ENCODE data around the gene SGPP1.
"Not testable (repeated sequence)": the region's sequence is repeated elsewhere in the genome, so short reads cannot be mapped to it uniquely, and the experiment has no call there.

Gene SGPP1

DNA sequence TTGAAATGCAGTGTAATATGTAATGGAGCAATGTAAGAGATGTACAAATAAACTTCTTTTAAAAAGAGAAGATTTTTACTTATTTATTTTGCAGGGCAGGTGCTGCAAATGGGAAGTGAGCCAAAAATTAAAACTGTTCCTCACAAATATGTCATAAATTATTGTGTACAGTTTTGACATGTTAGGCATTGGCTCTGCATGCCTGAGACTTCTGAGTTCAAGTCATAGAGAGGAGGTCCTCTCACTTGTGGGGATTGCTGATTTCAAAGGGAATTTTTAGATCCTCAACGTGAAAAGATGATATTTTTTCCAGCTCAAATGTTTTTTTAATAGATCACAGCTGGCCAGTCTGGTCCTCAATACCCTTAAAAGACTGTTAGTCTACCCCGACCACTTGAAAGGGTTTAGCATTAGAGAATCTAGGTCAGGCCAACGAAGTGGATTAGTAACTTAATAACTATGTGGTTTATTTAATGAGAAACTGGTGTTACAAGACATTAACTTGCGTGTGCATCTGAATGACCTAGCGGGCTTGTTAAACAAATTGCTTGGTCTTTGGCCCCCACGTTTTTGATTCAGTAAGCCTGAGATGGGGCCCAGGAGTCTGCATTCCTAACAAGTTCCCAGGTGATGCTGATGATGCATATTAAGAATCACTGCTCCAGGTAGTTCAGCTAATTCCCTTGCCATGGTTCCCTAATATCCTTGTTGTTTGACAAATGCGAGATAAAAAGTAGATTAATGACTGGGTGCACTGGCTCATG is 55.3 kb downstream of the SGPP1 start:
- Mint-ChIP-seq H3K36me3 (ENCODE audit: low read depth) (peaks cover 1% of the 10 kb centered on the region), H3K27ac (no peak overlapping the region), H3K9me3 (no peaks in the 10 kb centered on the region), H3K4me1 (no peaks in the 10 kb centered on the region), H3K27me3 (no peaks in the 10 kb centered on the region), H3K4me3 (no peak overlapping the region)
- no peak for DNase-seq
- no peak for ATAC-seq

DNA sequence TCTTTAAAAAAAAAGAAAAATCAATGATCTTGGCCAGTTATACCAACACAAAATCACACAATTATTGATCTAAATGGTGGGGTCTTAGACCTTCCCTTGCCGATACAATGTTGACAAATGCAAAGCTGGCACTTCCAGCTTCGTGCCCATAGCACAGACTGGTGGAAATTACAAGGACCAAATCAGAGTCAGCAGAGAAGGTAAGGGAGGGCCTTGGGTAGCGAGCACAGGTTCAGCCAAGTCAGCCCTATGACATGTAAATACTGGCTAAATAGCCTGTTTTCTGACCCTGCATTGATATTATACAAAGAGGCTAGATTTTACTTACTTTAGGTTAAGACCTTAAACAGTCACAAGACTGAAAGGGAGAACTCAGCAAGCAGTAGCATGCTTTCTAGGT is 55.9 kb downstream of the SGPP1 start:
- ATAC-seq = no peak
- DNase-seq = no peak
- Mint-ChIP-seq H3K4me3 (no peak overlapping the region), H3K27ac (no peak overlapping the region), H3K36me3 (ENCODE audit: low read depth) (peaks cover 1% of the 10 kb centered on the region), H3K27me3 (no peaks in the 10 kb centered on the region), H3K4me1 (no peaks in the 10 kb centered on the region), H3K9me3 (no peaks in the 10 kb centered on the region)

DNA sequence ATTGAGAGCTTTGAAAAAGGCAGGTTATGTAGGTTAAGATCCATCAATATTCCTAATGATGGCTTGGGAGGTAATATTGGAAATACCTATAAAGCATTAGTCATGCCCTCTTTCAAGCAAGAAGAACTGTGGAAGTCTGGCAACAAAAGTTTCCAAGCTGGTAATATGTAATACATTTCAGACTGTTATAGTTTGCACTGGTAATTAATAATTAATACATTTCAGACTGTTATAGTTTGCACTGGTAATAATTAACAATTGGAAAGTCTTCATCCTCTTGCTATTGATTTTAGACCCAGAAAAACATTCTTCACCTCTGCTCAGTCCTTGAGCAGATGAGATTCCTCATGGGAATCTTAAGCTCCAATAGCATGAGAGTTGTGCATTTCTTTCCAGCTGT is 57.2 kb downstream of the SGPP1 start:
- Mint-ChIP-seq H3K4me1 (no peaks in the 10 kb centered on the region), H3K36me3 (ENCODE audit: low read depth) (peaks cover 1% of the 10 kb centered on the region), H3K27me3 (no peaks in the 10 kb centered on the region), H3K4me3 (no peak overlapping the region), H3K9me3 (no peaks in the 10 kb centered on the region), H3K27ac (no peak overlapping the region)
- no peak for ATAC-seq
- no peak for DNase-seq

DNA sequence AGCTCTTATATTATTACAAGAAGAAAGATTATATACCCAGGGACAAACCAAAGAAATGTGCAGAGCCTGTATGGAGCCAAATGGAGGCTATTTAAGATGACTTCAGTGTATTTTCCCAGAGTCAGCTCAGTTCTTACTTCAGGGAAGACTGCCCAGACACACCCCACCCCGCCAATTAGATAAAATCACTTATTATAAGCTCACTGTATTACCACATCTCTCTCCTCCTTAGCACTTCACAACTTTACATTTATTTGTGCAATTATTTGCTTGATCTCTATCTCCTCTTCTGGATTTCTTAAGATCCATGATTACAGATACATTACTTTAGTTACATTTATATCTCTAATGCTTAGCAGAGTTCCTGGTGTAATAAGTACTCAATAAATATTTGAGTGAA is 61.5 kb downstream of the SGPP1 start:
- ATAC-seq (no peak), DNase-seq (no peak)
- Mint-ChIP-seq H3K27me3 (no peaks in the 10 kb centered on the region), H3K27ac (no peak overlapping the region), H3K9me3 (no peaks in the 10 kb centered on the region), H3K4me1 (no peaks in the 10 kb centered on the region), H3K4me3 (no peak overlapping the region), H3K36me3 (ENCODE audit: low read depth) (no peaks in the 10 kb centered on the region)

DNA sequence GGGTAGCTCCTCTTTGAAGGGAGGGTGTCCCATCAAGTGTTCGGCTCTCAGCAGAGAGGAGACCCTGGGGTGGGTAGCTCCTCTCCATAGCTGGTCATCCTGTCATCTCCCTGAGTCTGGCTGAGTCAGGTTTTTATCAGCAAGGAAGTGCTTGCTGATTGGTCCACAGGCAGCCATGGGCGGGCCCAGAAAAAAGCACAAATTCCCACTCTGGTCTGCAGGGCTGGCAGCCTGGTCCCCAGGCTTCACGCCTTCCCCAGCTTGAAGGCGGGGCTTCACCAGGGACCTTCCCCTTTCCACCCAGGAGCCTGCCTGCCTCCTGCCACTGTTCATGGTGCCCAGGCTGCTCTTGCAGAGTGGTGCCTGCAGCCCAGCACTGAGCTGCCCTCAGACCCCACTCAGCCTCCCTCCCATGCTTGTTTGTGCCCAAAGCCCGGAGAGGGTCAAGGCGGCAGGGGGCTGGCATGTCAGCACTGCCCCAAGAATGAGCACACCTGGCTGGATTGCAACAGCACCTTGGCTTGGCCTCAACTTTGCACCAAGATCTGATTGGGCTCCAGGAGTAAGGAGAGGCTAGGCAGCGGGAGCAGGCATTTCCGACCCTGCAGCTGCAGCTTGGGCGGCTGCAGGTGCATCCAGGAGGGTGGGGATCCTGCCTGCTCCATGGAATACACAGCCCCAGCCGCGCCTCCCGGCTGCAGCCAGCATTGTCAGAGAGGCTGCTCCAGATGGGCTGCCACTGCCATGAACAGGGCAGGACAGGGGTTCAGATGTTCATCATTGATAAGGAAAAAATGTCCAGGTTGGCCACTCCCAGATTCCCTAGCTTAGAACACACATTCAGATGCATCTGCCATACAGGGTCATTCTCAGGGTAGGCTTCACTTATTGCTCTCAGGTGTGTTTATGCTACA is 64.2 kb downstream of the SGPP1 start:
- Mint-ChIP-seq H3K27me3 (no peaks in the 10 kb centered on the region), H3K9me3 (no peaks in the 10 kb centered on the region), H3K27ac (no peak overlapping the region), H3K4me3 (no peak overlapping the region), H3K36me3 (ENCODE audit: low read depth) (peaks cover 2% of the 10 kb centered on the region), H3K4me1 (peaks cover 1% of the 10 kb centered on the region)
- ATAC-seq (peak; percentile 40), DNase-seq (no peak)

DNA sequence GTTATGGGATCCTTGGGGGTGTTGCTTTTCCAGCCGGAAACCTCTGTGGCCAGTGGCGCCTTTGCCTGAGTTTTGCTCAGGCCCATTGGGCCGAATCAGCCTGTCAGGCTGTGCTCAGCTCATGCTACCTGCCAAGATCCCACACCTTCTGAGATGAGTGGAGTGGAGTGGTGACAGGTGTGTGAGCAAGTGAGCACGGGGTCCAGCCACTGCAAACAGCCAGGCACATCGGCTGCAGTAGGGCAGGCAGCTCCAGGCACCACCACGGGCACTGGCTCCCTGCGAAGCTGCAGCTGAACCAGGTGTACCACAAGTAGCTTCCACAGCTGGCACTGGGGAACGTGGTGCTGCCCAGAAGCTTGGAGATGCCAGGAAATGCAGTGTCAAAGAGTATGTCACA is 65.1 kb downstream of the SGPP1 start:
- no peaks in the 10 kb centered on the region for H3K9me3 Mint-ChIP-seq
- no peak overlapping the region for H3K4me3 Mint-ChIP-seq
- H3K36me3 Mint-ChIP-seq (ENCODE audit: low read depth) = peaks cover 2% of the 10 kb centered on the region
- H3K4me1 Mint-ChIP-seq = peaks cover 1% of the 10 kb centered on the region
- no peaks in the 10 kb centered on the region for H3K27me3 Mint-ChIP-seq
- no peak for ATAC-seq
- H3K27ac Mint-ChIP-seq = no peak overlapping the region
- DNase-seq = no peak

DNA sequence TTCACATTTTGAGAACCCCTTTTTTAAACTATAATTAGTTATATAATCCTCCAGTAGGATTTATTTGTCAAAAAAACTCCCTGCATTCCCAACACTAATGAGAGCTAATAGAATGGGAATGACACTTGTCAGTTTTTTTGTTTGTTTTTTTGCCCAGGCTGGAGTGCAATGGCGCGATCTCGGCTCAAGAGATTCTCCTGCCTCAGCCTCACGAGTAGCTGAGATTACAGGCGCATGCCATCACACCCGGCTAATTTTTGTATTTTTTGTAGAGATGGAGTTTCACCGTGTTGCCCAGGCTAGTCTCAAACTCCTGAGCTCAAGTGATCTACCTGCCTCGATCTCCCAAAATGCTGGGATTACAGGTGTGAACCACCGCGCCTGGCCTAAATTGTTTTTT is 66.0 kb downstream of the SGPP1 start:
- not testable (repeated sequence) for H3K4me1 Mint-ChIP-seq; DNase-seq; H3K27ac Mint-ChIP-seq; H3K4me3 Mint-ChIP-seq; H3K36me3 Mint-ChIP-seq (ENCODE audit: low read depth); H3K27me3 Mint-ChIP-seq; H3K9me3 Mint-ChIP-seq; ATAC-seq

DNA sequence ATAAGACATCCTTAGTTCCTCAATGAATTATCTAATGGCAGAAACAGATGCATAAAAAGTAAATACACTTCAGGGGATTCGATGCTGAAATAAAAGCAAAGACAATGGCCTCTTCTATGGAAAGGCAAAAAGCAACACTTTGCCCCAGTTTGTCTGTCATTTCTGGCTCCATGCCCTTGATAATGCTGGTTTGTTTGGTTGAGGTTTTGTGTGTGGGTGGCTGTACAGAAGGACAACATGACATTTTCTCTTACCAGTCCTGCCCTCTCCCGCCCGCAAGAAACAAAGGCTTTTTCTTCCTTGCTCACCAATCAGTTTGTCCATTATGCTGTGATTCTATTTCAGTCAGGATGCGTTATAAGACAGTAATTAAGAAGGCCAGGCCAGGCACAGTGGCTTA is 68.1 kb downstream of the SGPP1 start:
- H3K27ac Mint-ChIP-seq = no peak overlapping the region
- H3K27me3 Mint-ChIP-seq = no peaks in the 10 kb centered on the region
- peaks cover 2% of the 10 kb centered on the region for H3K36me3 Mint-ChIP-seq (ENCODE audit: low read depth)
- no peak for ATAC-seq
- no peak overlapping the region for H3K4me3 Mint-ChIP-seq
- no peaks in the 10 kb centered on the region for H3K9me3 Mint-ChIP-seq
- DNase-seq = no peak
- H3K4me1 Mint-ChIP-seq = peaks cover 1% of the 10 kb centered on the region

DNA sequence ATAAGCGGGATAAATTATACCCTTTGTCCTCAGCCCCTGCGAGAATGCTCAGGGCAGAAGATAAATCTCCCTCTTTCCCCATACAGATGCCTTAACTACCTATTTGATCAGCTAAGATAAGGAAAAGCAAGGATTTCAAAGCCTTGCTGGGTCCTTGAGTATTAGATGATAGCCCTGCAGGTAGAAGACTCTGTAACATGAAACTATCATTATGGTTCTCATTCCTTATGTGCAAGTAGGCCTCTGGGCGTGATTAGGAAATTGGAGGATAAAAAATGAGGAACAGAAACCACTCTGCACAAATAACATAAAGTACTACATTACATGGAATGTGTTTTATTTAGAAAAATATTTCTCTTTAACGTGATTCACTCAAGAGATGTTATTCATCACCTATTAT is 71.7 kb downstream of the SGPP1 start:
- H3K27ac Mint-ChIP-seq = no peak overlapping the region
- ATAC-seq = no peak

DNA sequence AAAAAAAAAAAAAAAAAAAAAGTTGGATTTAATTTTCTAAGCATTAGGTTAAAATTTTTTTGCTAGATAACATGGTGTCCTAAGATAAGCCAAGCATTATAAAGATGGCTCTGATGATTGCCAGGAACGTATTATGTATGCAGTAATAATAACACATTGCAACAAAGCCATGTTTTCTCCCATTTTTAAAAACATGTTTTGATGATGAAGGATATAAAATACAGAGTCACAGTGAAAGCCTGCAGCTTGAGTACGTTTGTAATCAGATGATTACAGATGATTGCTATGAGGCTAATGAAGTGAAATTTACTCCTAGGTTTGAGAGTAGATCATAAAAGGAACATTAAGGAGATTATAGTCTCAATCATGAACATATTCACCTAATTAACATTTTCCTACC is 72.9 kb downstream of the SGPP1 start:
- no peak for ATAC-seq
- peaks cover 4% of the 10 kb centered on the region for H3K36me3 Mint-ChIP-seq (ENCODE audit: low read depth)
- H3K4me3 Mint-ChIP-seq = no peak overlapping the region
- no peaks in the 10 kb centered on the region for H3K9me3 Mint-ChIP-seq
- no peak overlapping the region for H3K27ac Mint-ChIP-seq
- H3K27me3 Mint-ChIP-seq = no peaks in the 10 kb centered on the region
- no peak for DNase-seq
- H3K4me1 Mint-ChIP-seq = peaks cover 21% of the 10 kb centered on the region

More for the DNA sequence above, 71.7 kb downstream of the SGPP1 start:
- Mint-ChIP-seq H3K4me3 (no peak overlapping the region), H3K9me3 (no peaks in the 10 kb centered on the region), H3K27me3 (no peaks in the 10 kb centered on the region), H3K4me1 (peaks cover 11% of the 10 kb centered on the region), H3K36me3 (ENCODE audit: low read depth) (peaks cover 4% of the 10 kb centered on the region)
- no peak for DNase-seq

DNA sequence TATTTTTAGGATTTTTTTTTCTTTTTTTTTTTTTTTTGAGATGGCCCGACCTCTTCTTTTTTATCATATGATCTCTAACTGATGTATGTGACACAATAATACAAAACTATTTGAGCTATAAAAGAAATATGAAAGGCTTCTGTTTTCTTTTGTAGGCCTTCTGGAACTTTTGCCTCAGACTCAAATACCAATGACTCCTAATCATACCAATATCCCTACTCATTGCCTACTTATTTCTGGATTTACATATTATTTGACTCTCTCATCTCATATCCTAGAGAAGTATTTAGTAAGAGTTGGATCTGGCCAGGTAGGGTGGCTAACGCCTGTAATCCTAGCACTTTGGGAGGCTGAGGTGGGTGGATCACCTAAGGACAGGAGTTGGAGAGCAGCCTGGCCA is 73.5 kb downstream of the SGPP1 start:
- H3K4me1 Mint-ChIP-seq = peaks cover 24% of the 10 kb centered on the region
- no peaks in the 10 kb centered on the region for H3K9me3 Mint-ChIP-seq
- DNase-seq = no peak
- H3K27ac Mint-ChIP-seq = no peak overlapping the region
- H3K4me3 Mint-ChIP-seq = no peak overlapping the region
- no peak for ATAC-seq
- peaks cover 2% of the 10 kb centered on the region for H3K36me3 Mint-ChIP-seq (ENCODE audit: low read depth)
- H3K27me3 Mint-ChIP-seq = no peaks in the 10 kb centered on the region

DNA sequence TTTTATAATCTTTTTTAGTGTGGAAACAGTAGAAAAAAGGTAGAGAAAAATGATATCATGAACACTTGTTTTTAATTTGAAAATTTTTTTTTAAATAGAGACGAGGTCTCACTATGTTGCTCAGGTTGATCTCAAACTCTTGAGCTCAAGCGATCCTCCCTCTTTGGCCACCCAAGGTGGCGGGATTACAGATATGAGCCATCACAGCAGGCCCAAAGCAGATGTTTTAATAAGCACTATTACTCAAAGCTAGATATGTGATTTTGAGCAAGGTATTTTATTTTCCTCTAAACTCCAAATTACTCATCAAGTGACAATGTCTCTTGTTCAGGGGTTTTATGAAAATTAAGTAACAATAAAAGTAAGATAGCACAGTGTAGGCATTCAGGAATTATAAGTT is 75.5 kb downstream of the SGPP1 start:
- no peak overlapping the region for H3K27ac Mint-ChIP-seq
- H3K36me3 Mint-ChIP-seq (ENCODE audit: low read depth) = peaks cover 2% of the 10 kb centered on the region

DNA sequence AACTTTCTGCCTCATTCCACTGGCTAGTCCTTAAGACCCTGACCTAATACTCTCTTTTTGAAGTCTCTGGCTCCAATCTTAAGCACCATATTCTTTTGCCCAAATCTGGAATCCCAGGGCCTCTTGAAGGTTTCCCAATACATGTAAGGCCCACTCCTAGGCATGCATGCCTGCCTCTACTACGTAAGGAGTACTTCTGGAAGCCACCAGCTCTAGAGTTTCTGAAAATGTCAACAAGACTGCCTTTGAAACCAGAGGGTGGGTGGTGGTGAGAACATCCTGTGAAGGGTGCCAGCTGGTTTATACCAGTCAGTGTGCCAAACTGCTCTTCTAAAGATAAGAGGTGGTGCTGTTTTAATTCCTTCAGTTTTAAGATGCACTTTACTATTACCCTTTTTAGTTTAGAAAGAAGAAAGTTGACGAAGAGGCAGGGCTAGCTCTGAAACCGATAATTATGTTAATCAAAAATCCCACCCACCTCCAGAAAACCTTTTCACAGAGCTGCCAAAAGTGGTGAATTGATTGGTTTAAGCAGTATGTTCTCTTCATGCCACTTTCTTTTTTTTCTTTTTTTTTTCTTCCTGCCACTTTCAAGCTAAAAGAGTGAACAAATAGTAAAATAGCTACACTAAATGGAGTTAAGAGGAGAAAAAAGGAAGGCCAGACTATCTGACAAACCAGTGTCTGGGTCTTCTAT is 77.5 kb downstream of the SGPP1 start:
- H3K27ac Mint-ChIP-seq = peak overlapping the region; percentile 81
- peak; percentile 98 for ATAC-seq
- H3K9me3 Mint-ChIP-seq = no peaks in the 10 kb centered on the region
- DNase-seq = peak; percentile 35
- peaks cover 6% of the 10 kb centered on the region for H3K36me3 Mint-ChIP-seq (ENCODE audit: low read depth)
- H3K27me3 Mint-ChIP-seq = no peaks in the 10 kb centered on the region
- peaks cover 36% of the 10 kb centered on the region for H3K4me1 Mint-ChIP-seq
- H3K4me3 Mint-ChIP-seq = peak overlapping the region; percentile 25

More for the DNA sequence above, 75.5 kb downstream of the SGPP1 start:
- DNase-seq (no peak), ATAC-seq (no peak)
- Mint-ChIP-seq H3K27me3 (no peaks in the 10 kb centered on the region), H3K4me3 (no peak overlapping the region), H3K4me1 (peaks cover 33% of the 10 kb centered on the region), H3K9me3 (no peaks in the 10 kb centered on the region)

DNA sequence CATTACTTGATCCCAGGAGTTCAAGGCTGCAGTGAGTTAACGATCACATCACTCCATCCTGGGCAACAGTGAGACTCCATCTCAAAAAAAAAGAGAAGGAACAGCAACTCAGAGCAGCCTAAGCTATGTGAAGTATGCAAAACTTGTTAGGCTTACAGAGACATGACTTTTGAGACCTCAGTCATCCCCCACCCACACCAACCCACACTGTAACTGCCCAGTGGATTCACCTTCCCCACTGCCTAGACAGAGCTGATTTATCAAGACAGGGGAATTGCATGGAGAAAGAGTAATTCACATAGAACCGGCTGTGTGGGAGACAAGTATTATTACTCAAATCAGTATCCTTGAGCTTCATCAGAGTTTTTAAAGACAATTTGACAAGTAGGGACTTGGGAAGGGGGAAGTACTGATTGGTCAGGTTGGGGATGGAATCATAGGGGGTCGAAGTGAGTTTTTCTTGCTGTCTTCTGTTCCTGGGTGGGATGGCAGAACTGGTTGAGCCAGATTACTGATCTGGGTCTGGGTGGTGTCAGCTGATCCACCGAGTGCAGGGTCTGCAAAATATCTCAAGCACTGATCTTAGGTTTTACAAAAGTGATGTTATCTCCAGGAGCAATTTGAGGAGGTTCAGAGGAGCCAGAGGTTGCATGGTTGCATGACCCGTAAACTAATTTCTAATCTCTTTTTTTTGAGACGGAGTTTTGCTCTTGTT is 80.0 kb downstream of the SGPP1 start:
- ATAC-seq = no peak
- DNase-seq = no peak
- H3K9me3 Mint-ChIP-seq = no peaks in the 10 kb centered on the region
- H3K4me3 Mint-ChIP-seq = no peak overlapping the region
- H3K27ac Mint-ChIP-seq = no peak overlapping the region
- H3K27me3 Mint-ChIP-seq = no peaks in the 10 kb centered on the region
- peaks cover 6% of the 10 kb centered on the region for H3K36me3 Mint-ChIP-seq (ENCODE audit: low read depth)
- H3K4me1 Mint-ChIP-seq = peaks cover 45% of the 10 kb centered on the region
